Transverse colon (tissue), 4 donors: Measurements from ENCODE around the gene AURKAIP1.

Experiments
- CTCF ChIP-seq, 5 experiments: fragments of 200-600 bp in 3 of 5; fragments of 450-650 bp in 2 of 5; sonication (generic) in 3 of 5; IDR thresholded peaks; 1 replicate in 2 of 5; 2 replicates in 3 of 5; pipeline ENCODE4 v1.5.1; 2016 to 2017; ENCODE audit warnings: antibody characterized with exemption in 5 of 5, inconsistent platforms in 3 of 5, mild to moderate bottlenecking in 2 of 5, moderate library complexity in 1 of 5
- EP300 ChIP-seq: sonication (generic); formaldehyde crosslinking; IDR thresholded peaks from one replicate; pipeline ENCODE4 v1.6.1; 2017; ENCODE audit warnings: antibody characterized with exemption, low read depth
- POLR2A ChIP-seq: fragments of 450-650 bp; IDR thresholded peaks from one replicate; pipeline ENCODE4 v1.6.1; 2016; ENCODE audit warnings: antibody characterized with exemption, mild to moderate bottlenecking, moderate library complexity
- POLR2AphosphoS5 ChIP-seq, 3 donors: sonication (generic); formaldehyde crosslinking; IDR thresholded peaks; one replicate each; pipeline ENCODE4 v1.6.1; 2016; ENCODE audit warnings: antibody characterized with exemption in 3 of 3

- no peak for TF ChIP-seq POLR2AphosphoS5 (IDR thresholded peaks at IDR 0.05)
- no peak for TF ChIP-seq CTCF (IDR thresholded peaks at IDR 0.05)
- no peak for TF ChIP-seq EP300
- no peak for TF ChIP-seq POLR2A
Observed at GRCh38 chr1:1335792-1336248, 39.2 kb downstream of the AURKAIP1 start.
